AG04449 (cell line): Measurements from ENCODE around the gene PARD6G.

Experiments used
- CTCF ChIA-PET: fragments of 350-600 bp; formaldehyde crosslinking; extraction: SDS; loops from one replicate; lab custom pipeline; 2021; ENCODE audit warnings: antibody characterized with exemption; lab: Yijun Ruan, JAX
- POLR2A ChIA-PET: fragments of 400-600, 350-600 bp; formaldehyde crosslinking; extraction: SDS; loops from one replicate; lab custom pipeline; 2020; ENCODE audit warnings: antibody characterized with exemption, inconsistent platforms; lab: Yijun Ruan, JAX
- DNase-seq: peaks from one replicate; pipeline ENCODE4 v3.0.0-alpha.2; 2010; ENCODE audit warnings: low read depth, low spot score
- H3K4me3 ChIP-seq: 2 replicates; pipeline ENCODE4 v1.5.1; 2011; ENCODE audit warnings: low read depth, mild to moderate bottlenecking, control low read depth, low read length
- TF ChIP-seq, protein P1 (sequence below): IDR thresholded peaks from one replicate; pipeline ENCODE4 v1.5.1; 2011; ENCODE audit warnings: mild to moderate bottlenecking, moderate library complexity, low read length, control low read depth, inconsistent platforms; ENCODE audit not compliant: insufficient read depth; ENCODE audit errors: missing control alignments

Gene PARD6G

DNA sequence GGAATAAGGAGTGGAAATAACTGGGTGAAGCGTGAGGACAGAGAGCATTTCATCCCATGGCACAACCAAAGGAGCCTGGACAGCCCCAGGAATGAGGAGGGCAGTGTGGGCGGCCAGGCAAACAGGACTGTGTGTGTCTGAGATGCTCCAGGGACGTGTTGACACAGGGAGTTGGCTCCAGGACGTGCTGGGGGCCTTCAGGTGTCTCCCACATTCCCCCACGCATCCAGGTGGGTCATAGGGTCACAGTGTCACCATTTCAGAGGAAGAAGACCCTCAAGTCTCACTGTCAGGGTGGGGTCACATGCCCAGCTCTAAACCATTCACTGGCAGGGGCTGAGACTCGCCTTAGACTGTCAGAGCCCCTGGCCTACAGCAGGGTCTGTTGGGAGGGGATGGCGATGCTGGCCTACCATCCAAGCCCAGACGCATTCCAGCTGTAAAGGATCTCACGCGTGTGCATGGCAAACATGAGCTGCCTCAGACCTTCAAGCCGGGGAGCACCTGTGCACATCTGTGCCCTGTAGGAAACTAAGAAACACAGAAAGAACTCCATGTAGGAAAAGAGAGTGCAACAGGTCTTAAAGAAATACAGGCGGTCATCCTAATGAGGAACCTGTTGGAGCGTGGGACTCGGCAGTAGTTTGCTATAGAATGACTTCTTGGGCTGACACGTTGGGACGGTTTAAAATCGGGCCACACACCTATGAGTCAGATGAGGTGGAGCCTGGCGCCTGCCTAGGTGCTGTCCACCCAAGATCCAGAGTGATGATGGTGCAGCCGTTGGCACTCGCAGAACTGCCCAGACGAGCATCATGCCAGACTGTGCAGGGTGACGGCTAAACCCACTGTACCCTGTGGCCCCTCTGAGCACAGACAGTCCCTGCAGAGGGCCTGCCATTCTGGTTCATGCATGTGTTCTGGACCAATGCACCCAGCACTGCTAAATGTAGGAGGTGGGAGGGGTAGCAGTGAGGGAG lies 17.3 kb downstream of the PARD6G start:
- H3K4me3 ChIP-seq = no peak overlapping the region
- TF ChIP-seq, protein P1, sequence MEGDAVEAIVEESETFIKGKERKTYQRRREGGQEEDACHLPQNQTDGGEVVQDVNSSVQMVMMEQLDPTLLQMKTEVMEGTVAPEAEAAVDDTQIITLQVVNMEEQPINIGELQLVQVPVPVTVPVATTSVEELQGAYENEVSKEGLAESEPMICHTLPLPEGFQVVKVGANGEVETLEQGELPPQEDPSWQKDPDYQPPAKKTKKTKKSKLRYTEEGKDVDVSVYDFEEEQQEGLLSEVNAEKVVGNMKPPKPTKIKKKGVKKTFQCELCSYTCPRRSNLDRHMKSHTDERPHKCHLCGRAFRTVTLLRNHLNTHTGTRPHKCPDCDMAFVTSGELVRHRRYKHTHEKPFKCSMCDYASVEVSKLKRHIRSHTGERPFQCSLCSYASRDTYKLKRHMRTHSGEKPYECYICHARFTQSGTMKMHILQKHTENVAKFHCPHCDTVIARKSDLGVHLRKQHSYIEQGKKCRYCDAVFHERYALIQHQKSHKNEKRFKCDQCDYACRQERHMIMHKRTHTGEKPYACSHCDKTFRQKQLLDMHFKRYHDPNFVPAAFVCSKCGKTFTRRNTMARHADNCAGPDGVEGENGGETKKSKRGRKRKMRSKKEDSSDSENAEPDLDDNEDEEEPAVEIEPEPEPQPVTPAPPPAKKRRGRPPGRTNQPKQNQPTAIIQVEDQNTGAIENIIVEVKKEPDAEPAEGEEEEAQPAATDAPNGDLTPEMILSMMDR = no peak
- no peak for DNase-seq
- CTCF ChIA-PET = no interaction called here
- POLR2A ChIA-PET = no interaction called here

DNA sequence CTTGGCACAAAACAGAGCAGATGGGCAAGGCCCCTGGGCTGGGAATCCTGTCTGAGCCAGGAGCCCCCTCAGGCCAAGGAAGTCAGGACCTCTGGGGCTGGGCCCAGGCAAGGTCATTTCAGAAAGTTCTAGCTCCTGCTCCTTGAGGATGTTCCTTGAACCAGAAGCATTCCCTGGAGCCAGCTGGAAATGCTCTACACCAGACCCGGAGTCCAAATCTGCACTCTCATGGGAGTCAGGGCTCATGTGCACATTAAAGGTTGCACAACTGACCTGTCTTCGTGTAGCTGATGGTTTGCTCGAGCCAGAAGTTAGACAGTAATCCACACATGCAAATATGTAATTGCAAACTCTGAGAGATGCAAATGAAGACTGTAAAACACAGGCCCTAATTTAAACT lies 18.0 kb downstream of the PARD6G start:
- ChIA-PET CTCF (no interaction called here), POLR2A (no interaction called here)
- TF ChIP-seq, protein P1 = no peak
- no peak for DNase-seq
- no peak overlapping the region for H3K4me3 ChIP-seq

DNA sequence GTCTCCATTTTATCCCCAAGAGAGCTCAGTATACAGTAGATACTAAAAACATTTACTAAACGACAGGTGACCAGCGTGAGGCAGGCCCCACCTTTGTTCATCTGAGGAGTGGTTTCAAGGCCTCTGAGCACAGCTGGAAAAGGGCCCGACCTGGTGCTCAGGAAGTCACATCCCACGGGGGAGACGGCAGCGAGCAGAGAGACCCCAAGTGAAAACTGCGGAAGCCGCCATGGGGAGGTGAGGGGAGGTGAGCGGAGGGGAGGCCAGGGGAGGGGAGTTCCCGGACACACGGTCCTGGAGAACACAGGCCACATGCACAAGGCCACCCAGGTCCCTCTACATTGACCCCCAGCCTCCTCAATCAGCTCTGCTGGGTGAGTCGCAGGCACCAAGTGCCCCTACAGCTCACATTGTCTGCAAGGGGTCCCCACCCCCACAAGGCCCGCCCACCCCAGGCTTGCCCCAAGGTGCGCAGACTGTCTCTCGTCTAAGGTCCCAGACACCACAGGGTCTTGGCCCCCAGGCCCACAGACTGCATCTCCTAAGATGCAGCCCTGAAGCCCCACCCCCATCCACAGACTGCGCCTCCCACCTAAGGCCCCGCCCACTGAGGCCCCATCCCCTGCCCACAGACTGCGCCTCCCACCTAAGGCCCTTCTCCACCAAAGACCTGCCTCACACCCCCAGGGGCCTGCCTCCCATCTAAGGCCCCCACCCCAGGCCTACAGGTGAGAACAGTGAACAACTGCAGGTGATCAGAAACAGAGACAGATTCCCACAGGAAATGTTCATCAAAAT lies 19.1 kb downstream of the PARD6G start:
- DNase-seq = no peak
- H3K4me3 ChIP-seq = no peak overlapping the region
- ChIA-PET POLR2A (no interaction called here), CTCF (no interaction called here)
- TF ChIP-seq, protein P1 = no peak

DNA sequence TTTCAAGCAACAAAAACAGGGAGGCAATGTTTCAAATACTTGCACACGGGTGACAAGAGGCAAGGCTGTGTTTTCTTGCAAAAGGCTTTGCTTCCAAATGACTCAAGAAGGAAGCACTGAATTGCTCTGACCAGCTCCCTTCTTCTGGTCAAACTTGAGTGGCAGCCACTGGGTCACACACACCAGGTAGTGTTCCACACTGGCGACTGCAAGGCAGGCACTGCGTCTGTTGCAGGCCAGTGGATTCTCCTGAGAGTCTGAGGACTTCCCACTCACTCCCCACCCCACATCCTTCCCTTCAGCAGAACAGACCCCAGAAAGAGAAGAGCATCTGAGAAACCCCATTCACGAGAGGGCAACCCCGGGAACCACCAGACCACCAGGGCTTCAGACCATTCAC lies 19.8 kb downstream of the PARD6G start:
- CTCF ChIA-PET = no interaction called here
- TF ChIP-seq, protein P1 = no peak

DNA sequence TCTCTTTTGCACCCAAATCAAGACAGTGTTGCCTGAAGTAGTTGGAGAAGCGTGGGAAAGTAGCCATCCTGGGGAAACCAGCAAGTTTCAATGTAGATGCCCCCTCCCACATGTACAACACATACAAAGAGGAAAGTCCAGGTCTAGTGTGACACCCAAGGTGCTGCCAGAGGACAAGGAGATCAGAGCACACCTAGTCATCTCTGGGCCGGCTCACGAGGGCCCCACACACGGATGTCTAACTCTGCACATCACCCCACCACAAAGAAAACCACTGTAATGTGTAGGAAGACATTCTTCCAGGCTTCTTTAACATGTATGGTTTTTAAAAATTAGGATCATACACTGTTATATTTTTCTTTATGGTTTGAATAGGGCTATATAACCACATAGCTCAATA lies 21.6 kb downstream of the PARD6G start:
- DNase-seq = no peak
- ChIA-PET CTCF (no interaction called here), POLR2A (no interaction called here)
- TF ChIP-seq, protein P1 = no peak
- H3K4me3 ChIP-seq = no peak overlapping the region

More for the DNA sequence above, 19.8 kb downstream of the PARD6G start:
- H3K4me3 ChIP-seq = no peak overlapping the region
- POLR2A ChIA-PET = no interaction called here
- DNase-seq = no peak
